ENCODE measurements around the gene ELOVL1.

ELOVL1 gene

DNA sequence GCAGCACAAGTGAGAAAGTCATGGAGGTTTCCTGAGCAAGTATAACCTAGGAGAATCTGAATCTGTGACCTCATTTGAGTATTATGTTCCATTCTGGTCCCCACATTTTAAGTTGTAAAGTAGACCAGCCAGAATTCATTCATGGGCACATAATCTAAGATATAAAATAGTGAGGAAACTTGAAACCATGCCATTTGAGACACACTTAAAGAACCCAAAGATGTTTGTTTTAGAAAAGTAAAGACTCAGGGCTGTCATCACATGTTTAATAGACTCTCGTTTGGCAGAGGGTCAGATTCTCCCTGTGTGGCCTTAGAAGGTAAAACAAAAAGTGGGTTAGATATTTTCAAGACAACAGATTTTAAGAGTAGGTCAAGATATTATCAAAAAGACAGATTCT is 28.2 kb upstream of the ELOVL1 start:
- peaks cover 10% of the 10 kb centered on the region for H3K36me3 ChIP-seq (ENCODE audit: insufficient read depth, low read length)

DNA sequence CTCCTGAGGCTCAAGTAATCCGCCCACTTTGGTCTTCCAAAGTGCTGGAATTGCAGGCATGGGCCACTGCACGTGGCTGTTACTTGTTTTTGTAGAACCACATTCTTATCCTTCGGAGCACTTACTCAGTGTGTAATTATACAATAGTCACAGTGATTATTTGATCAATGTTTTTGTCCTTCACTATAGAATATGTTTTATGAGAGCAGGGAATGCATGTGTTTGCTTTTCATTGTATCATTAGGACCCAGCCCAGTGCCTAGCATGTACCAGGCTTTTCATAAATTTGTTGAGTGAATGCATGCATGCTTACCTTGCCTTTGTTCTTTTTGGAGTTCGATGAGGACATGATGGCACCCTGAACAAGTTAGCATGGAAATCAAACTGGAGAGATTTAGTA is 27.7 kb upstream of the ELOVL1 start:
- Histone ChIP-seq H3K4me3 (ENCODE audit: low read length) (no peak overlapping the region), H3K4me1 (ENCODE audit: control insufficient read depth, insufficient read depth, low read length) (peaks cover 5% of the 10 kb centered on the region), H3K9ac (ENCODE audit: low read depth, low read length) (no peak overlapping the region), H3K36me3 (ENCODE audit: insufficient read depth, low read length) (peaks cover 10% of the 10 kb centered on the region), H3K9me3 (replicated peaks; ENCODE audit: low read length) (no peaks in the 10 kb centered on the region), H3K27me3 (ENCODE audit: control insufficient read depth, insufficient read depth, low read length) (no peaks in the 10 kb centered on the region), H3K4me2 (ENCODE audit: low read length) (no peak overlapping the region)

More for the DNA sequence above, 28.2 kb upstream of the ELOVL1 start:
- Histone ChIP-seq H3K4me2 (ENCODE audit: low read length) (no peak overlapping the region), H3K9me3 (replicated peaks; ENCODE audit: low read length) (no peaks in the 10 kb centered on the region), H3K27me3 (ENCODE audit: control insufficient read depth, insufficient read depth, low read length) (no peaks in the 10 kb centered on the region), H3K4me1 (ENCODE audit: control insufficient read depth, insufficient read depth, low read length) (no peaks in the 10 kb centered on the region), H3K9ac (ENCODE audit: low read depth, low read length) (no peak overlapping the region), H3K4me3 (ENCODE audit: low read length) (no peak overlapping the region)

DNA sequence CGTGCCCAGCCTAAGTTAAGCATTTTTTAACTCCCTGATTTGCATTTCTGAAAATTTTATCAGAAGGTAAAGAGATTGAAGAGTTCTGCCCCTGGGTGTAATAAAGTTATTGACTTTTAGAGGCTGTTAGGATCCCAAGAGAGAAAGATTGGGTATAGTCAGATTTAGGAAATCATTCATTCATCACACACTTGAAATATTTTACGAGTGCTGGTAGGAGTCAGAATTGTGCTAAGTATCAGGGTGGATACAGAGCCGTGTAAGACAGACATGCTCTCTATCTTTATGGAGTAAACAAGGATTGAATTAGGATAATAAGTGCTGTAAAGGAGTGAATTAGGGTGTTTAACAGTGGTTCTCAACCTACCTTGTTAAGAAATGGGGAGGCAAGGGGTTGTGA is 24.9 kb upstream of the ELOVL1 start:
- no peak overlapping the region for H3K4me2 ChIP-seq (ENCODE audit: low read length)
- no peaks in the 10 kb centered on the region for H3K27me3 ChIP-seq (ENCODE audit: control insufficient read depth, insufficient read depth, low read length)
- no peak overlapping the region for H3K9ac ChIP-seq (ENCODE audit: low read depth, low read length)
- peaks cover 19% of the 10 kb centered on the region for H3K4me1 ChIP-seq (ENCODE audit: control insufficient read depth, insufficient read depth, low read length)
- no peak overlapping the region for H3K4me3 ChIP-seq (ENCODE audit: low read length)
- H3K36me3 ChIP-seq (ENCODE audit: insufficient read depth, low read length): peaks cover 11% of the 10 kb centered on the region
- H3K9me3 ChIP-seq (replicated peaks; ENCODE audit: low read length): no peaks in the 10 kb centered on the region

DNA sequence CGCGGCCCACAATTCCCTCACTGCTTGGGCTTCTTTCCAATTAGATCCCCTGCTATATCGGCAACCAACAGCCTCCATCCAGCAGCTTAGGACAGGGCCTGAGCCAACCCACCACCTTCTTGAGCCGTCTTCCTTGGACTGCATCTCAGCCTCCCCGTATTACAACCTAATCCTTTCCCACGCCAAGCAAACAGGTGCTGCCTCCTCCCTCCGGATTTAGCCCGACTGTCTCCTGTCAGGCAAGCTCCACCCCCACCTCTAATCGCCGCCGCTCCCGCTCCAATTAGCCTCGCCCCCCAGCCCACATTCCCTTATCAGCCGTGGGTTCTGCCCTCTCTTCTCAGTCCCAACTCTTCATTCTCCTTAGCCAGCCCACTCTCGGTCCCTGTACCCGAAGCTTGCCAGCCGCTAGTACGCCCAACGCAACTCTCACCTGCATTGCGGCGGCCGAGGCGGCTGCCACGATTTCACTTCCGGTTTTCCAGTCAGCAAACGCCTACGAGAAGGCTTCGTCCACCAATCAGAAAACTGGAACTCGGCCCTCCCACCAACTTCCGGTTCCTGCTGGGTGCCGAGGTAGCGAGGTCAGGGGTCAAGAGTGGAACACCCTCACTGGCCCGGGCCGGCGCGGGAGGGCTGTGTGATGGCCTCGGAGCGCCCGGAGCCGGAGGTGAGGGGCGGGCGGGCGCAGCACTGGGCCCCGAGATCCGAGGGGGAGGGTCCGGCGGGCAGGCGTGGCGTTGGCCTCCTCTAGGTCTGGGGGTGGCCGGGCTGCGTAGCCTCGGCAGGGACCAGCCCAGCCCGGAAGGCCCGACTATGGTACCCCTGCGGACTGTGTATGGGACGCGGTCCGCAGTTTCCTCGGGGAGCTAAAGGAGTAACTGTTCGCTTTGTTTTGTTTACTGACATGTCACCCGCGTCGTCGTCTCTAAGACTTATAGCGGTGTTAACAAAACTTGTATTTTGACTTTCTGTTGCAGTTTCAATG is 21.8 kb upstream of the ELOVL1 start, which contains the start of the genes MED8 and SZT2:
MED8 (minus strand) TSS at position 475 of the 988 bp plus-strand sequence; CDS start at position 439, 36 bp downstream.
SZT2 (plus strand) TSS at position 574 of the 988 bp plus-strand sequence; CDS start at position 644, 70 bp downstream.
- Histone ChIP-seq H3K4me2 (ENCODE audit: low read length) (peak within 1 kb of the TSS; percentile 89), H3K9ac (ENCODE audit: low read depth, low read length) (peak within 1 kb of the TSS; percentile 96), H3K9me3 (replicated peaks; ENCODE audit: low read length) (no peaks in the 10 kb centered on the region), H3K36me3 (ENCODE audit: insufficient read depth, low read length) (peaks cover 34% of the 10 kb centered on the region), H3K4me3 (ENCODE audit: low read length) (peak within 1 kb of the TSS; percentile 99), H3K27me3 (ENCODE audit: control insufficient read depth, insufficient read depth, low read length) (no peaks in the 10 kb centered on the region), H3K4me1 (ENCODE audit: control insufficient read depth, insufficient read depth, low read length) (peaks cover 20% of the 10 kb centered on the region)

DNA sequence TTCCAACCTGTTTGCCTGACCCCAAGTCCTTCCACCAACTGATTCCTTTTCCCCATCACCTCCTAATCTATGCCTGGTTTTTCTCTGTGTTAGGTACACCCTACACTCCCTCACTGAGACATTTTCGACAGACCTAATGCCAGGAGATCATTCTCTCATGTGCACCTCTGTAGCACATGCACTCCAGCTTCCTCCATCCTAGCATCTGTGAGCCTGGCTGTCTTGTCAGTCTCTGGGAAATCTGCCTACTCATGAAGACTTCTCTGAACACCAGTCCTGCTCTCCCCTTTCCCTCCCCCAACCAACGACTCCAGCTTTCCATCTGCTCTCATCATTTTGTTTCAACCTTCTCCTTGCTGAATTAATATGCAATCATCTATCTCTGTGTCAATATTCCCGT is 20.8 kb upstream of the ELOVL1 start:
- Histone ChIP-seq H3K4me1 (ENCODE audit: control insufficient read depth, insufficient read depth, low read length) (peaks cover 20% of the 10 kb centered on the region), H3K27me3 (ENCODE audit: control insufficient read depth, insufficient read depth, low read length) (no peaks in the 10 kb centered on the region), H3K4me2 (ENCODE audit: low read length) (peak overlapping the region; percentile 89), H3K36me3 (ENCODE audit: insufficient read depth, low read length) (peaks cover 45% of the 10 kb centered on the region), H3K4me3 (ENCODE audit: low read length) (peak overlapping the region; percentile 99), H3K9ac (ENCODE audit: low read depth, low read length) (peak overlapping the region; percentile 96), H3K9me3 (replicated peaks; ENCODE audit: low read length) (no peaks in the 10 kb centered on the region)

DNA sequence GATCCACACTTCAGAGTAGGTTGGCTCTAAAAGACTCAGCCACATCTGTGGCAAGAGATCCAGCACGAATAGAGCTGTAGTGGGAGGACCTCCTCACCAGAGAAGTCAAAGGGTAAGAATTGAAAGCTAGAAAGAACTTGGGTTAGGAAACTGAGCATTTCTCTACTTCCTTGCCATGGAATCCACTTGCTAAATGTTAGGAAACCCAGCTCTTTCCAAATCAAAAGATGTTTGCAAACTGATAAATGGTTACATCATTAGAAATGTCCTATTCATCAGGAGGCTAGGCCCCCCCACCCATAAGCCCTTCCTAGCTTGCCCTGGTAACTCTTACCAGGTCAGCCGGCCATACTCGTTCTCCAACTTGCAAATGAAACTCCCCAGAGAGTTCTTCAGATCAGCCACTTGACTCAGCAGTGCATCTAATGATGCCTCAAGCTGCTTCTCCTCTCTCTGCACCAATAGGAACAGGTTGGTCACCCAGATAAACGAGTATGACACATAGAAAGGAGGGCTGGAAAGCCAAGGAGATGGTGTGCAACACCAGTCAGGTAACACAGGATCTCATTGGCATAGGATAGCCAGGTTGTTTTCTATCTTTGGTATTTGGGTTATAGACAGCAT is 20.3 kb upstream of the ELOVL1 start:
- Histone ChIP-seq H3K4me2 (ENCODE audit: low read length) (peak overlapping the region; percentile 89), H3K4me1 (ENCODE audit: control insufficient read depth, insufficient read depth, low read length) (peaks cover 20% of the 10 kb centered on the region), H3K27me3 (ENCODE audit: control insufficient read depth, insufficient read depth, low read length) (no peaks in the 10 kb centered on the region), H3K9me3 (replicated peaks; ENCODE audit: low read length) (no peaks in the 10 kb centered on the region), H3K36me3 (ENCODE audit: insufficient read depth, low read length) (peaks cover 50% of the 10 kb centered on the region), H3K9ac (ENCODE audit: low read depth, low read length) (peak overlapping the region; percentile 96), H3K4me3 (ENCODE audit: low read length) (peak overlapping the region; percentile 99)

DNA sequence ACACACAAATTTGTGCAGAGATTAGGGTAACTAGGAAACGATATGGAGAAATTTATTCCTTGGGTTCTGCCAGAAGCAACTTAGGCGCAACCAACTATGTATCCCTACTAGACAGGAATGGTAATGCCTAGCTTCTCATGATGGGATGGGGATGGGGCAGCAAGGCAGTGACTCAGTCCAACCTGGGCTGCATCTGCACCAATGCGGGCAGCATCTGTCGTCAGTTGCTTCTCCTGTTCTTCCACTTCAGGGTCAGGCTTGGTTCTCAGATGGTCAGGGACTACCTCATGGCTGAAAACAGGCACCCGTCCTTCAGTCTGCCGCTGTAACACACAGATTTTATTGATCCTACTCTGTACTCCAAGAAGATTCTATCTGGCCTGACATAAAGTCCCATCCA is 18.9 kb upstream of the ELOVL1 start:
- H3K4me2 ChIP-seq (ENCODE audit: low read length): no peak overlapping the region
- no peak overlapping the region for H3K9ac ChIP-seq (ENCODE audit: low read depth, low read length)
- no peaks in the 10 kb centered on the region for H3K27me3 ChIP-seq (ENCODE audit: control insufficient read depth, insufficient read depth, low read length)
- peaks cover 20% of the 10 kb centered on the region for H3K4me1 ChIP-seq (ENCODE audit: control insufficient read depth, insufficient read depth, low read length)
- H3K4me3 ChIP-seq (ENCODE audit: low read length): no peak overlapping the region
- H3K9me3 ChIP-seq (replicated peaks; ENCODE audit: low read length): no peaks in the 10 kb centered on the region
- peaks cover 64% of the 10 kb centered on the region for H3K36me3 ChIP-seq (ENCODE audit: insufficient read depth, low read length)

DNA sequence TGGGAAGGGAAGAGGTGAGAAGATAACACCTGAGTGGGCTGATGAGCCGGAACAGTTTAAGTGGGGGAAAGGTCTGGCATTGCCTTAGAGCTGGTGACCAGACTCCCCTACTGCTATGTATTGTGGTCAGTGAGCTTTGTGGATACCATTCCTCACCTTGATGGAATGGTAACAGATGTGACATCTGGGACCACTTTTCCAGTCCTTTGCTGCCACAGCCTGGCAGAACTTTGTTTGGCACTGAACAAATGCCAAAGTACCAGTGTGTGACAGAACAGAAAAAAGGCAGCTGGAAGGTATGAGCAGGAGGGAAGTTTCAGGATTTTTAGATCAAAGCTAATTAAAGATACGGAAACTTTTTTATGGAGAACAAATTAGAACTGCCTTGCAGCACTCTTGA is 15.6 kb upstream of the ELOVL1 start:
- peaks cover 64% of the 10 kb centered on the region for H3K36me3 ChIP-seq (ENCODE audit: insufficient read depth, low read length)
- no peaks in the 10 kb centered on the region for H3K27me3 ChIP-seq (ENCODE audit: control insufficient read depth, insufficient read depth, low read length)
- H3K9ac ChIP-seq (ENCODE audit: low read depth, low read length): no peak overlapping the region
- peaks cover 9% of the 10 kb centered on the region for H3K4me1 ChIP-seq (ENCODE audit: control insufficient read depth, insufficient read depth, low read length)
- no peaks in the 10 kb centered on the region for H3K9me3 ChIP-seq (replicated peaks; ENCODE audit: low read length)
- no peak overlapping the region for H3K4me3 ChIP-seq (ENCODE audit: low read length)
- no peak overlapping the region for H3K4me2 ChIP-seq (ENCODE audit: low read length)

DNA sequence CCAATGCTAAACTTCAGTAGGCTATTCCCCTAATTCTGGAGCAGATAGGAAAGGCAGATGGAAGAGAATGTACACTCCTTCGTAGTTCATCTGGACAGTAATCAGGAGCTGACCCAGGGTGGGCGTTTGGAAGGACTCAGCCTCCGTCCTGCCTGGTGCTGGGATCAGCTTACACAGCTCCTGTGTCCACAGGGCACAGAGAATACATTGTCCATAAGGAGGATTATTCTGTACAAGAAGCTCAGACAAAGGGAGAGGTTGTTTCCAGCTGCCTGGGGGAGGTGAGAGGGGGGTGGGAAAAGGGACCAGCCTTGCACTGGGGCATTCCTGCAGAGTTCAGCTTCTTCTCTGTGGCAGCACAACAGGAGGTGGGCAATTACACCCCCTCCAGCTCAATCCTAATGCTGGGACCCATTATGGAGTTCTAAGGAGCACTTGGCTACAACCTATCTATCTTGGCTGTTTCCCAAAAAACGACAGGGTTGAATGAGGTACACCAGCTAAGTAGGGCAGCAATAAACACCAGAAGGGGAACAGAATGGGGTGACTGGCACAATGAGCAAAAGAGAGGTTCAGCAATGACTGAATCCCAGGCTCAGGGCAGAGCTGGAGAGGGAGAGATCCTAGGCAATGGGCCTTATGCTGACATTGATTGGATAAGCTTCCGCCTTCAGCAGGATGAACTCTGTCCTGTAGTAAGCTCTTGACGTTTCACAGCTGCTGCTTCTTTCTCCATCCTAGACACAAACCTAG is 14.4 kb upstream of the ELOVL1 start:
- peaks cover 55% of the 10 kb centered on the region for H3K36me3 ChIP-seq (ENCODE audit: insufficient read depth, low read length)
- no peaks in the 10 kb centered on the region for H3K9me3 ChIP-seq (replicated peaks; ENCODE audit: low read length)
- H3K4me3 ChIP-seq (ENCODE audit: low read length): no peak overlapping the region
- no peaks in the 10 kb centered on the region for H3K27me3 ChIP-seq (ENCODE audit: control insufficient read depth, insufficient read depth, low read length)
- no peak overlapping the region for H3K9ac ChIP-seq (ENCODE audit: low read depth, low read length)
- no peaks in the 10 kb centered on the region for H3K4me1 ChIP-seq (ENCODE audit: control insufficient read depth, insufficient read depth, low read length)
- no peak overlapping the region for H3K4me2 ChIP-seq (ENCODE audit: low read length)

DNA sequence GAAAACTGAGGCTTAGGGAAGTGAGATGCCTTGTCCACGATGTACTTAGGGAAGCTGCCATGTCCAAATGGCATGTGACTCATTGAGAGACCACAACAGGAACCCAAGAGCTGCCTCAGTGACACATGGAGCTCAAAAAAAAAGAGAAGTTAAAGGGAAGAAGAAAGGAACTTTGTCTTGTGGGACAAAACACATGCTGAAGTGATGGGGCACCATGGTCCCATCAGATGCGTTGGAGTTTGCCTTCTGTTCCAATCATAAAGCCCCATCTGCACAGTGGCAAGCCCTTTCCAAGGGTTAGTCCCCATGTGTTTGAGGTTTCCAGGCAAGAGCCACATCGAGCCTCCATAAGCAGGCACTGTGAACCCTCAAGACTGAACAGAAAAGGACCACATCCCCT is 13.8 kb upstream of the ELOVL1 start:
- Histone ChIP-seq H3K4me2 (ENCODE audit: low read length) (no peak overlapping the region), H3K9ac (ENCODE audit: low read depth, low read length) (no peak overlapping the region), H3K36me3 (ENCODE audit: insufficient read depth, low read length) (peaks cover 49% of the 10 kb centered on the region), H3K4me1 (ENCODE audit: control insufficient read depth, insufficient read depth, low read length) (no peaks in the 10 kb centered on the region), H3K4me3 (ENCODE audit: low read length) (no peak overlapping the region), H3K27me3 (ENCODE audit: control insufficient read depth, insufficient read depth, low read length) (no peaks in the 10 kb centered on the region), H3K9me3 (replicated peaks; ENCODE audit: low read length) (no peaks in the 10 kb centered on the region)

DNA sequence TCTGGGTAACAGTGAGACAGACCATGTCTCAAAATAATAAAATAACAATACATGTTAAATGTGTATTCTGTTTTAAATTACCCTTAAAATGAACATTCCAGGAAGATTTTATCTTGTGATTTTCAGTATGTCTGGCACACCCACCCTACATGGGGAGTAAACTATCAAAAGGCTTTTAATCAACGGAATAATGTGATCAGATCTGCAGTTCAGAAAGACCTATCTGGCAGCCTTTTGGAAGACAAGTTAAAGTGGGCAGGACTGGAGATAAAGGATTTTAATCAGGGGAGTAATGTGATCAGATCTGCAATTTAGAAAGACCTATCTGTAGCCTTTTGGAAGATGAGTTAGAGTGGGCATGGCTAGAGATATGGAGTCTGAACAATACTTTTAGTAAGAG is 11.7 kb upstream of the ELOVL1 start:
- Histone ChIP-seq H3K4me3 (ENCODE audit: low read length) (no peak overlapping the region), H3K27me3 (ENCODE audit: control insufficient read depth, insufficient read depth, low read length) (no peaks in the 10 kb centered on the region), H3K9me3 (replicated peaks; ENCODE audit: low read length) (no peaks in the 10 kb centered on the region), H3K36me3 (ENCODE audit: insufficient read depth, low read length) (peaks cover 28% of the 10 kb centered on the region), H3K4me2 (ENCODE audit: low read length) (no peak overlapping the region), H3K9ac (ENCODE audit: low read depth, low read length) (no peak overlapping the region), H3K4me1 (ENCODE audit: control insufficient read depth, insufficient read depth, low read length) (no peaks in the 10 kb centered on the region)
